GM18505 (cell line): Measurements from ENCODE around the gene UNC79.

Experiments used
- ATAC-seq: cut with Tn5 transposase; IDR thresholded peaks from one replicate; pipeline ENCODE4 v1.9.1; 2021; ENCODE audit not compliant: unreplicated experiment
- POLR2A ChIP-seq: IDR thresholded peaks from 4 replicates; pipeline ENCODE4 v1.6.1; 2011; ENCODE audit warnings: borderline replicate concordance; ENCODE audit not compliant: insufficient read depth, insufficient read length; ENCODE audit errors: extremely low read depth

UNC79 gene

GRCh38 chr14:93628048-93628447, 197.3 kb downstream of the UNC79 start:
- ATAC-seq, result no peak
- no peak for TF ChIP-seq POLR2A

GRCh38 chr14:93629643-93630042, 198.9 kb downstream of the UNC79 start:
- no peak for TF ChIP-seq POLR2A
- ATAC-seq, result no peak

- TF ChIP-seq POLR2A, result no peak
- ATAC-seq, result no peak
Observed at GRCh38 chr14:93638790-93639189, 208.1 kb downstream of the UNC79 start.

GRCh38 chr14:93643127-93643526, 212.4 kb downstream of the UNC79 start:
- no peak for TF ChIP-seq POLR2A
- ATAC-seq, result no peak

- ATAC-seq, result no peak
- no peak for TF ChIP-seq POLR2A
Observed at GRCh38 chr14:93643676-93644075, 212.9 kb downstream of the UNC79 start.

GRCh38 chr14:93645200-93645599, 214.5 kb downstream of the UNC79 start:
- no peak for TF ChIP-seq POLR2A
- no peak for ATAC-seq

GRCh38 chr14:93648440-93649168, 217.9 kb downstream of the UNC79 start:
- no peak for TF ChIP-seq POLR2A
- no peak for ATAC-seq

- TF ChIP-seq POLR2A, result no peak
- no peak for ATAC-seq
Observed at GRCh38 chr14:93654599-93654998, 223.9 kb downstream of the UNC79 start.

GRCh38 chr14:93655078-93655750, 224.5 kb downstream of the UNC79 start:
- ATAC-seq, result no peak

GRCh38 chr14:93657875-93658274, 227.1 kb downstream of the UNC79 start:
- ATAC-seq, result no peak
- no peak for TF ChIP-seq POLR2A

More at GRCh38 chr14:93655078-93655750, 224.5 kb downstream of the UNC79 start:
- TF ChIP-seq POLR2A, result no peak

GRCh38 chr14:93663317-93663716, 232.6 kb downstream of the UNC79 start:
- TF ChIP-seq POLR2A, result no peak
- ATAC-seq, result no peak

- ATAC-seq, result no peak
Observed at GRCh38 chr14:93665169-93665568, 234.4 kb downstream of the UNC79 start.

GRCh38 chr14:93669632-93670031, 238.9 kb downstream of the UNC79 start:
- ATAC-seq, result no peak

More at GRCh38 chr14:93665169-93665568, 234.4 kb downstream of the UNC79 start:
- no peak for TF ChIP-seq POLR2A

GRCh38 chr14:93674343-93674742, 243.6 kb downstream of the UNC79 start:
- no peak for TF ChIP-seq POLR2A
- ATAC-seq, result no peak

More at GRCh38 chr14:93669632-93670031, 238.9 kb downstream of the UNC79 start:
- TF ChIP-seq POLR2A, result no peak

- ATAC-seq, result no peak
- no peak for TF ChIP-seq POLR2A
Observed at GRCh38 chr14:93675651-93676050, 244.9 kb downstream of the UNC79 start.

- TF ChIP-seq POLR2A, result no peak
- no peak for ATAC-seq
Observed at GRCh38 chr14:93676416-93676958, 245.7 kb downstream of the UNC79 start.
